ENCODE data around the gene SETX. TPM values are rescaled to one million over a fixed set of nuclear protein-coding genes. Genes with fewer than 3 reads are reported as not detected.

SETX gene
- total RNA-seq, 2 experiments from 2014 or later: 35.8 to 36.5 TPM

DNA sequence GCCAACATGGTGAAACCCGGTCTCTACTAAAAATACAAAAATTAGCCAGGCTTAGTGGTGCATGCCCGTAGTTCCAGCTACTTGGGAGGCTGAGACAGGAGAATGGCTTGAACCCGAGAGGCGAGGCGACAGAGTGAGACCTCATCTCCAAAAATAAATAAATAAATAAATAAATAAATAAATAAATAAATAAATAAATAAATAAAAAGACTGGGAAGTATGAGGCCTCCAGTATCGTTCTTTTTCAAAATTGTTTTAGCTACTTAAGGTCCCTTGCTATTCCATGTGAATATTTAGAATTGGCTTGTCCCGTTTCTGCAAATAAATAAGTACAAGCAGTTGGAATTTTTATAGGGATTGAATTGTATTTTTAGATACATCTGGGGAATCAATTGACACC is 3.0 kb upstream of the SETX start:
- POLR2A ChIA-PET: no interaction called here

DNA sequence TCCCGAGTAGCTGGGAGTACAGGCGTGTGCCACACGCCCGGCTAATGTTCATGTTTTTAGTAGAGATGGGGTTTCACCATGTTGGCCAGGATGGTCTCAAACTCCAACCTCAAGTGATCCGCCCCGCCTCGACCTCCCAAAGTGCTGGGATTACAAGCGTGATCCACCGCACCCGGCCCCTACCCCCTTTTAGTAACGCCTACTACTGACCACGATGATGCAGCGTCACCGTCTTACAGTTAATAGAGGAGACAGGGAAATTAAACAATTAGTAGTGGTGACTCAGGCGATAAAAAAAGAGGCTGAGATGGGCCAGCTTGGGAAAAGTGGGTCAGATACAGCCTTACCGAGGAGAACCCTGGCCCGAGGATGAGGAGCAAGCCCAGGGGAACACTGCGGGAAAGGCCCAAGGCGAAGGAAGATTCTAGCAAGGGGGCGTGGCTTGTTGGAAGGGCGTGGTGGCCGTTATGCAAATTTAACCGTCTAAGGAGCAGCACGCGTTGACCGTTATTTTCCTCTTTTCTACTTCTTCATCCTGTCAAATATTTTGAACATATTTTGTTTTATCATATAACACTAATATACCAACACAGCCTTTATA is 1.6 kb upstream of the SETX start:
- POLR2A ChIA-PET: no interaction called here

More for the DNA sequence above, 3.0 kb upstream of the SETX start:
- CTCF ChIA-PET: no interaction called here

DNA sequence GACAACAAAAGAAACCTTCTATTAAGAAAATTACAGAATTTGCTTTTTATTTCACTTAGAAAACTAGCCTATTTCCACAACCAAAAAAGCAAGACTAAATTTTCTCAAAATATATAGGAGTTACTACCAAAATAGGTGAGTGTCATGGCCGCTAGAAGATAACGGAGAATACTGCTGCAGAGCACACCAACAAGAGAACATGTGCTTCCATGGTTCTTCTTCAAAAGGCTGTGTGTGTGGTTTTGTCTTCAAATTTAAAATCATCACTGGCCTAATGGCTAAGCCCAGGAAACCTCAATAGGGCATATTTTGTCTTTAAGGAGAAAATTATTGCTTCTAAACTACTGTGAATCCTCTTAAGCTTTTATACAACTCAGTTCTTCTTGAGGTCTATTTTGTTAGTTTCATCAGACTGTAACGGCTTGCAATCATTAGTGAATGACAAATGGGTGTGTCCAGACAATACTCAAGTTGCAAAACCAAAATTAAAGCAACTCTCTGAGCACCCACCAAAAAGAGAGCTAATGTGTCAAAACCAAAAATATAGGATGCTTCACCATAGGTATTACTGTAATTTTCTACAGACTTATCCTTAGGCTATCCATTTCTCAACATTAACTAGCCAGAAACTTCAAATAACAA is 3.3 kb downstream of the SETX start:
- ChIA-PET CTCF (interaction anchor here (1.0 to 1.8 kb wide), 2 partner anchors 10 to 57 kb away, joined by 3 to 4 read pairs; no protein-coding TSS in a partner anchor), POLR2A (no interaction called here)

More for the DNA sequence above, 1.6 kb upstream of the SETX start:
- CTCF ChIA-PET: interaction anchor here (0.6 kb wide), 1 partner anchor 119 kb away, joined by 3 read pairs; no protein-coding TSS in a partner anchor

DNA sequence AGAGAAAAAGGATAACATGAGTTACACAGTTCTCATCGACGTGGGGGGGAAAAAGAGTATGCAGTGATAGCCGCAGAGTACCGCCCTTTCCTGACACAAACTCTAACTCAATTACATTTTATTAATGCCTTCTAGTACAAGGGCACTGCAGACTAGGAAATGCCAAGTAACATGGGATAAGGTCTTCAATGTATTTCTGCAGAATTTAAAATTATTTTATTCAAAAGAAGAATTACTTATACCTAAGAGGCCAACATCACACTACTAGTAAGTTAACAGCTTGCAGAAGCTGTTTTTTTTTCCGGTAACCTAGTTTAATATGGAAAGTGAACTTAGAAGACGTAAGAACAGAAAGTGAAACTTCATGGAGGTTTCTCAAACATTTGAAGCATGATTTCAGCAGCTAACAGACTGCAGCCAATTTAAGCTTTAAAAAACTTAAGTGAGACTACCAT is 3.9 kb downstream of the SETX start:
- CTCF ChIA-PET: interaction anchor here (0.9 to 1.8 kb wide), 3 partner anchors 10 to 56 kb away, joined by 3 to 4 read pairs (median 3); no protein-coding TSS in a partner anchor
- POLR2A ChIA-PET: interaction anchor here (0.5 to 1.2 kb wide), 5 partner anchors 33 to 597 kb away, joined by 3 to 6 read pairs (median 3); partner anchors contain the start of gene CFAP77

DNA sequence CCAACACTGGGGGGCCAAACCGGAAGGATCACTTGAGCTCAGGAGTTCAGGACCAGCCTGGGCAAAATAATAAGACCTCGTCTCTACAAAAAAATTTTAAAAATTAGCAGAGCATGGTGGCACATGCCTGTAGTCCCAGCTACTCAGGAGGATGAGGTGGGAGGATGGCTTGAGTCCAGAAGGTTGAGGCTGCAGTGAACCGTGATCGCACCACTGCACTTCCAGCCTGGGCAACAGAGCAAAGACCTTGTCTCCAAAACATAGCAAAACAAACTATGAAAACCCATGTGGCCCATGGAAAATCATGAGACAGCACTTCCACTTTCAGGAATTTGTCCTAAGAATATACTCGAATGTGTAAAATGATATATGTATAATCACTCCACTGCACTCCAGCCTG is 6.1 kb downstream of the SETX start:
- ChIA-PET POLR2A (no interaction called here), CTCF (no interaction called here)

DNA sequence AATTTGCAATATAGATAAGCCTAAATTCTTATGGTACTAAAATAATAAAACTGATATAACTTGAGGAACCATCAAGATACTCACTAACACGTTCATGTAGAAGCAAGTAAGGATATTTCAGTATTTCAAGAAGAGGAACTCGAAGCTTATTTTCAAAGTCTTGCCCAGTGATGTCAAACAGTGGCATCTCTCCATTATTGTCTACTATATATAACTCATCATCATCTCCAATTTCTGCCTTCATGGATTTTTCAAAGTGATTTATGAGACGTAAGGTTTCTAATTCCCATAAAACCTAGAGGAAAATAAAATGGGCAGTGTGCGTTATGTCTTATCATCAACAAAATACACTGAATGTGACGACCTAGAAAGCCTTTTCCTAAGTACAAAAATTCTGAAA is 8.6 kb downstream of the SETX start:
- POLR2A ChIA-PET: no interaction called here

DNA sequence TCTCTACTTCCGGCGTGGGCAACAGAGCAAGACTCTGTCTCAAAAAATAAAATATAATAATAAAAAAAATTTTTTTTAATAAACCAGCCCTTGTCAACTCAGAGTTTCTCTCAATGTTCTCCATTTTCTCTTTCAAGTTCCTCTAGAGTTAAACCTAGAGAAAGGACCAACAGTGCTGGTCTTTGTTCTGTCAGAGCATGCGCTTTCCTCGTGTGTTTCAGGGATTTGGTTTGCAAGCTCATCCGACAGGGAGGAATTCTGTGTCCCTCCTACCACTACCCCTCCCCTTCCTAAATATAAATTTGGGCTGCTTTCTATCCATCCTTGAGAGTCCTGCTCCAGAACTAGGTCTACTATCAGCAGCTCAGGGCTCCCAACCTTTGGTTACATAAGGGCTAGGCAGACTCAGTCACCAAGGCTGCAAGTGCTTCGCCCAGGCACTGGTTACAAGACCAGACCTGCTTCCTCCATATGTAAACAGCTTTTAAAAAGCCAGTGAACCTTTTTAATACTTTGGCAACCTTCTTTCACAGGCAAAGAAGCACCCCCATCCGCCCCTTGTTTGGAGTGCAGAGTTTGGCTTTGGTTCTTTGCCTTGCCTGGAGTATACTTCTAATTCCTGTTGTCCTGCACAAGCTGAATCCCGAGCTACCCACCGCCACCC is 13.5 kb downstream of the SETX start:
- CTCF ChIA-PET: interaction anchor here (0.7 kb wide), 1 partner anchor 10 kb away, joined by 3 read pairs; no protein-coding TSS in a partner anchor
- POLR2A ChIA-PET: no interaction called here

More for the DNA sequence above, 8.6 kb downstream of the SETX start:
- CTCF ChIA-PET: no interaction called here

DNA sequence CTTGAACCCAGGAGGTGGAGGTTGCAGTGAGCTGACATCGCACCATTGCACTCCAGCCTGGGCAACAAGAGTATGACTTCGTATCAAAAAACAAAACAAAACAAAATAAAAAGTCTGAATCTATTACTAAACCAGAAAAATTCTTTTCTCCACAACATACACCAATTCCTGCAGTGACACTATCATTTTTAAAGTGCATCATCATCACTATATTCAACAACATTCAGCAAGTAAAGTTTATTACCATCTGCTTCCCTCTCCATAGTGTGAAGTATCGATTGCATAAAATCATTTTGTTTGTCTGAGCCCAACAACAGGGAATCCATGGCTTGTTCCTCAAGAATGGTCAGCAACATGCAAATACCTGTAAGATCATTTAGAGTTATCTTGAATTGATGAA is 20.4 kb downstream of the SETX start:
- CTCF ChIA-PET: interaction anchor here (0.6 kb wide), 1 partner anchor 563 kb away, joined by 3 read pairs; no protein-coding TSS in a partner anchor
- POLR2A ChIA-PET: no interaction called here

DNA sequence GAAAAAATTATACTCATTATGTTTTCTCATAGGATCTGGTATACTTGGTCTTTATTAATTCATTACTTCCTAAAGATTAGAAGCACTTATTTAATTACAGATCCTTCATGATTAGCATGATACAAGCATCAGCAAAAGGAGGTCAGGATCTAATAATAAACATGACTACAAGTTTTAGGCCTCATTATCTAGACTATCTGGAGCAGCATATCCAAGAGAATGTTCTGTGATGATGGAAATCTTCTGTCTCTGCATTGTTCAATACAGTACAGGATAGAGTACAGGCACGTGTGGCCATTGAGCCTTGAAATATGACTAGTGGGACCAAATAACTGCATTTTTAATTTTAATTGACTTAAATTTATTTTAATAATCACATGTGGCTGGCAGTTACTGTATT is 21.2 kb downstream of the SETX start:
- CTCF ChIA-PET: interaction anchor here (0.6 kb wide), 1 partner anchor 564 kb away, joined by 3 read pairs; no protein-coding TSS in a partner anchor

DNA sequence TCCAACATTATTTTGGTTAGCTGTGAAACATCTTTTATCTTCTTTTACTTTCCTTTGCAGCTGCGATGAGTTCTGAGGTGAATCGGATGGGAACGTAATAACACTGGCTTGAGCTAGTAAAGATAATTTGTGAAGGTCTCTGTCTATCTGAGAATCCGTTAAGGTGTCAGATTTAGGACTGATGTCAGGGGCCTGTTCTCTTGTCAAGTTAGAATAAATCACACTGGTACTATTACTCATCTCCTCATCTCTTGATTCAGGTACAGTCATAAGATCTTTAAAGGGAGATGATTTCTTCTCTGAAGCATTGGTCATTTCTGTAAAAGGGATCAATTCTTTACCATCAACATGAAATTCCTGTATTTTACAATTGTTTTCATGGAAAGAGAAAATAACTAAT is 26.2 kb downstream of the SETX start:
- CTCF ChIA-PET: no interaction called here

More for the DNA sequence above, 21.2 kb downstream of the SETX start:
- POLR2A ChIA-PET: no interaction called here

DNA sequence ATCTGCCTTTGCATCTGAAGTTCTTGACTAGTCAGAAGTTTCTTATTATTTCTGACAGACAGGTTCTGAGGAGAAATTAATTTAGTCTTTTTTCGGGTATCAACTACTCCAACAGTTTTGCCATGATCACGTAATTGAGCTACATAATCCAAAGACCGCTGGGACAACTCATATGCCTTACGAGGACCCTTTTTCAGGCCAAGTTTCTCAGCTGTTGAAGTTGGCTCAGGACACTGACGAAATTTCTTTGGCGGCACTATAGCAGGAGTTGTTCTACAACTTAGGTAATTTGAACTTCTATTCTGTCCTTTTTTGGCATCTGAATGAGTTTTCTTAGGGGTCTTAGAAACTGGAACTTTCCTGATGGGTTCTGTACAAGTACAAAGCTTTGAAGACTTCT is 27.2 kb downstream of the SETX start:
- CTCF ChIA-PET: no interaction called here
- POLR2A ChIA-PET: no interaction called here

More for the DNA sequence above, 26.2 kb downstream of the SETX start:
- POLR2A ChIA-PET: no interaction called here

DNA sequence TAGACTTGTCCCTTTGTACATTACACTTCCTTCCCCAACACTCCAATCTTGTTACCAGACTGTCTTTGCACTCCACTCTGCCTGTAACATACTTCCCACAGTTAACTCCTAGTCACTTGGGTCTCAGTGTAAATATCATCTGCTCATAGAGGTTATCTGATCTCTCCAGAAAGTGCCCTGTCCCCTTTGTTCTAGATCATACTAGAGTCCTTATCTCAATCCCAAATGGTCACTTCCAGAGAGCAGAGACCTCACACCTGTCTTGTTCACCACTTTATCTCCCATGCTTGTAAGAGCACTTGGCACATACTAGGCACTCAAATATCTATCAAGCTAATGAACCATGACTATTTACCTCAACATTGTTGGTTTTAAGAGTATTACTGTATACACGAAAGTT is 30.4 kb downstream of the SETX start:
- POLR2A ChIA-PET: no interaction called here
- CTCF ChIA-PET: no interaction called here

DNA sequence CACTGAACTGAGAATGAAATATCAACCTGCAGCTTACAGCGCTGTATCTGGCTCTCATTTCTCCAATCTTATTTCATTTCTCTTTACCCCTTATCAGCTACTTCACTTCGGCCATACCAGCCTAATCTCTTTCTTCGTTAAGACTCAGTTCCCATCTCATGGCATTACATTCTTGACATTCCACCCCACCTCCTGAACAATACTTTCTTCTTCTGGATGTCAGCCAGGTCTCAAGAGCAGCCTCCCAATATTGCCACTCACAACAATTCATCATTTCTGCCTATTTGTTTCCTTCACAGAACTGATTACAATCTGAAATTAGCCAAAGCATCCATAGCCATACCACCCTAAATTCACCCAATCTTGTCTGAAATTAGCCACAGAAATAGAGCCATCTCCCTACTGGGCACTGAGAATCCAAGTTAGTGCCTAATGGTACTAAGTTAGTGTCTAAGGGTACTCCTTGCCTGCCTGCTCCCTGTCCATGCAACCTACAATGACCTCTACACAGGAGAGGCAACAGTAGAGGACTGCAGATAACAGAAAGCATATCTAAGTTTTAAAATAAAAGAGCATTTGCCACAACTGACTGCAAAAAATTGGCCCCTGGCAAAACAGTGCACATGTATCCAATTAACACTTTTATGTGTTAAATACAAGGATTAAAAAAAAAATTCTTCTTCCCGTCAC is 35.2 kb downstream of the SETX start:
- CTCF ChIA-PET: interaction anchor here (0.6 kb wide), 1 partner anchor 1157 kb away, joined by 4 read pairs; no protein-coding TSS in a partner anchor
- POLR2A ChIA-PET: no interaction called here

DNA sequence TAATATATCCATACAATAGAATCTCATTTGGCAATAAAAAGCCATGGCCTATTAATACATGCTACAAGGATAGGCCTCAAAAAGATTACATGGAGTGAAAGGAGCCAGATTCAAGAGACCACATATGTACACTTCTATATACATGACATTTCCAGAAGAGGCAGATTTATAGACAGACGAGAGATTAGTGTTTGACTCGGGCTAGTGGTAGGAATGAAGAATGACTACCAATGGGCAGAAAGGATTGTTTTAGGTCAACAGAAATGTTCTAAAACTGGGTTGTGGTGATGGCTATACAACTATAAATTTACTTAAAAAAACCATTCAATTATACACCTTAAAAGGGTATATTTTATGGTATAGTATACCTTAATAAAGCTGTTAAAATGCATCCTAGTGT is 41.9 kb downstream of the SETX start:
- ChIA-PET CTCF (no interaction called here), POLR2A (interaction anchor here (0.5 to 0.7 kb wide), 4 partner anchors 8 to 1587 kb away, joined by 3 to 6 read pairs (median 5); no protein-coding TSS in a partner anchor)

DNA sequence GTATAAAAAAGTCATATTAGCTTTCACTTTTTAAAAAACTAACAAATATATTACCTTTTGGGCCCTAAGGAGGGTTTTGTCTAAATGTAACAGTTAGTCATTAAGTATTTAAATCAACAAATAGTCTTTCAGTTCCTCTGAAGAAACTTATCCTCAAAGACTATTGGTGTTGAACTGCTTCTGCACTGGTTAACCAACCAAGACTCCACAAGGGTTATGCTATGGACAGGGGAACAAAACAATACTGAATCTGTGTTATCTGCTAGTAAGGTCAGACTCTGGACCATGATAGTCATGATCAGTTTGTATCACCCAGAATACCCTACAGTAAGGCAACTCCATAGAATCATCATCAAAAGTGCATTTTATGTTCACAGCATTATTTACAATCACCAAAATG is 42.4 kb downstream of the SETX start:
- POLR2A ChIA-PET: interaction anchor here (0.6 kb wide), 1 partner anchor 9 kb away, joined by 6 read pairs; no protein-coding TSS in a partner anchor
- CTCF ChIA-PET: no interaction called here

DNA sequence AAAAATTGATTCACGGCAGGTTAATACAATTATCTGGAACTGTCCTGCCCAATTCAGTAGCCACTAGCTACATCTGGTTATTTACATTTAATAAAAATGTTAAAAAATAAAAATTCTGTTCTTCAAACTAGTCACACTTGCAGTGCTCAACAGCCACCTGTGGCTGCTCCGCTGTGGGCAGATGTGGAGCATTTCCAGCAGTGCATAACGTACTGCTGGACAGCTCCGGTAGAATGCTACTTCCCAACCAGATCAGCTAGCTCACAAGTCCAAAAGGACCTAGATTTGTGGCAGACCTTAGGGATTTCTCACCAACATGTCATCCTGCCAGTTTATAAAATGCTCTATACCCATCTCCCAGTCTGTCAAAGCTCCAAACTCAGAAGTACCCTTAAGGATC is 42.8 kb downstream of the SETX start:
- ChIA-PET CTCF (no interaction called here), POLR2A (interaction anchor here (0.6 kb wide), 1 partner anchor 9 kb away, joined by 6 read pairs; no protein-coding TSS in a partner anchor)

DNA sequence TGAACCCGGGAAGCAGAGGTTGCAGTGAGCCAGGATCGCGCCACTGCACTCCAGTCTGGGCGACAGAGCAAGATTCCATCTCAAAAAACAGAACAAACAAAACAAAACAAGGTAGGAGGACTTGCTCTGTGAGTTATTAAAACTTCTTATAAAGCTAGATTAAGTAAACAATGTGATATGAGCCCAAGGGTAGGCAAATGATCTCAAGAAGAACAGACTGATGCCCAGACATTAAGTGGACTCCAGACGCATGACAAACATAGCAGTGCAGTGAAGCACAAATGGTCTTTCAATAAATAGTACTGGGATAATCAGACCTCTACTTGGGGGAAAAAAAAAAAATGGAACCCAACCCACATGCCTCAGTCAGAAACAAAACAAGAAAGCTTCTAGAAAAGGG is 45.7 kb downstream of the SETX start:
- ChIA-PET CTCF (no interaction called here), POLR2A (no interaction called here)

DNA sequence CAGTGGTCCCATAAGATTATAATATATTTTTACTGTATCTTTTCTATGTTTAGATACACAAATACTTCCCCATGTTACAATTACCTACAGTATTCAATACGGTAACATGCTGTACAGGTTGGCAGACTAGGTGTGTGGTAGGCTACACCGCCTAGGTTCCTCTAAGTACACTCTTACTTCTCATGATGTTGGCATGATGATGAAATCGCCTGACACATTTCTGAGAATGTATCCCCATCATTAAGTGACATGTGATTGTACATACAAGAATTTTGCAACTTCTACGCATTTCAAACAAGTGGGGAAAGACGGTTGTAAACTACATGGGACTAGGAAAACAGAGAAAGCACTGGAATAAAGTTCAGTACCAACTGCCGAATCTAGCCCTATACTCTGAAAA is 53.3 kb downstream of the SETX start:
- POLR2A ChIA-PET: interaction anchor here (0.7 kb wide), 1 partner anchor 11 kb away, joined by 6 read pairs; no protein-coding TSS in a partner anchor
- CTCF ChIA-PET: interaction anchor here (0.6 to 0.7 kb wide), 2 partner anchors 262 to 1169 kb away, joined by 3 to 5 read pairs; no protein-coding TSS in a partner anchor

DNA sequence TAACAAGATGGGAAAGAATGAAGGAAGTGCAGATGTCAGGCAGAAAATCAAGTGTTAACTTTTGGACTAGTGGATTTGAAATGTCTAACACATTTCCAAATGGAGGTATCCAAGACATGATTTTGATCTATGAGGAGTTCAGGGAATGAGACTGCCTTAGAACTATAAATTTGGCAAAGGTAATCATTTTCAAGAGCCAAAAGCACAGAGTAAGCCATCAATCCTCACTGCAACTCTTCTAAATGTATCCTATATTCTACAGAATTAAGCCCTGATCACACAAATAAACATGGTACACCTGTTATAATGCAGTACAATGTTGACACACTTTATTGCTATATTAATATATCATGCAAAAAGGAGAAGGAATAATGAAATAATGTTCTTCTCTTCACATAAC is 55.6 kb downstream of the SETX start:
- ChIA-PET CTCF (no interaction called here), POLR2A (no interaction called here)

Data from activated CD8-positive, alpha-beta memory T cell treated with anti-CD3 and anti-CD28 coated beads for 36 hours (primary cell).